ENCODE data around the gene PKIB.

DNA sequence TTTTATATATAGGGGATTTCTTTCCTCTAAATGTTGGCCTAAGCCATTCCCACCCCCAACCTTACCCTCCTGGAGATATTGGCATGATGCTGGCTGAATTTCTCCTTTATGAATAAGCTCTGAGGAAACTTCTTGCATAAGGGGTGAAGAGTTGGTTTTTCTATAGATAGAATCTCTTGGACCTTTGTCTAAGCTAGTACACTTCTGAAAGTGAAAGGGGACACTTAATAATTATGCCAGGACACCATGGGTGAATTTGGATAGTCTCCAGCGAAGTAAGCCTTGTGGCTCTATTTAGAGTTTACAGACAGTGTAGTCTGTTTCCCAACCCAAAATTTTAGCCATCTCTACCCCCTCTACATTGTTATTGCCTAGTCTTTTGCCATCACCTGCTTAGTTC is 142.3 kb downstream of the PKIB start:
- TF ChIP-seq EP300 (IDR thresholded peaks at IDR 0.05), result no peak
- TF ChIP-seq CTCF (IDR thresholded peaks at IDR 0.05), result no peak
- TF ChIP-seq SMC3 (IDR thresholded peaks at IDR 0.05), result no peak
- TF ChIP-seq MYC (IDR thresholded peaks at IDR 0.05; ENCODE audit: borderline replicate concordance, low read length), result no peak
- TF ChIP-seq POLR2AphosphoS2 (conservative IDR thresholded peaks at IDR 0.05; ENCODE audit: low read length), result no peak
- TF ChIP-seq POLR2A (IDR thresholded peaks at IDR 0.05; ENCODE audit: low read length), result no peak
- TF ChIP-seq, protein P1, sequence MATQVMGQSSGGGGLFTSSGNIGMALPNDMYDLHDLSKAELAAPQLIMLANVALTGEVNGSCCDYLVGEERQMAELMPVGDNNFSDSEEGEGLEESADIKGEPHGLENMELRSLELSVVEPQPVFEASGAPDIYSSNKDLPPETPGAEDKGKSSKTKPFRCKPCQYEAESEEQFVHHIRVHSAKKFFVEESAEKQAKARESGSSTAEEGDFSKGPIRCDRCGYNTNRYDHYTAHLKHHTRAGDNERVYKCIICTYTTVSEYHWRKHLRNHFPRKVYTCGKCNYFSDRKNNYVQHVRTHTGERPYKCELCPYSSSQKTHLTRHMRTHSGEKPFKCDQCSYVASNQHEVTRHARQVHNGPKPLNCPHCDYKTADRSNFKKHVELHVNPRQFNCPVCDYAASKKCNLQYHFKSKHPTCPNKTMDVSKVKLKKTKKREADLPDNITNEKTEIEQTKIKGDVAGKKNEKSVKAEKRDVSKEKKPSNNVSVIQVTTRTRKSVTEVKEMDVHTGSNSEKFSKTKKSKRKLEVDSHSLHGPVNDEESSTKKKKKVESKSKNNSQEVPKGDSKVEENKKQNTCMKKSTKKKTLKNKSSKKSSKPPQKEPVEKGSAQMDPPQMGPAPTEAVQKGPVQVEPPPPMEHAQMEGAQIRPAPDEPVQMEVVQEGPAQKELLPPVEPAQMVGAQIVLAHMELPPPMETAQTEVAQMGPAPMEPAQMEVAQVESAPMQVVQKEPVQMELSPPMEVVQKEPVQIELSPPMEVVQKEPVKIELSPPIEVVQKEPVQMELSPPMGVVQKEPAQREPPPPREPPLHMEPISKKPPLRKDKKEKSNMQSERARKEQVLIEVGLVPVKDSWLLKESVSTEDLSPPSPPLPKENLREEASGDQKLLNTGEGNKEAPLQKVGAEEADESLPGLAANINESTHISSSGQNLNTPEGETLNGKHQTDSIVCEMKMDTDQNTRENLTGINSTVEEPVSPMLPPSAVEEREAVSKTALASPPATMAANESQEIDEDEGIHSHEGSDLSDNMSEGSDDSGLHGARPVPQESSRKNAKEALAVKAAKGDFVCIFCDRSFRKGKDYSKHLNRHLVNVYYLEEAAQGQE (IDR thresholded peaks at IDR 0.05), result no peak
- TF ChIP-seq MAX (IDR thresholded peaks at IDR 0.05), result no peak
- TF ChIP-seq ZFP36 (IDR thresholded peaks at IDR 0.05; ENCODE audit: borderline replicate concordance, partially characterized antibody), result no peak
- TF ChIP-seq CBX8 (IDR thresholded peaks at IDR 0.05), result no peak
- no peak for TF ChIP-seq MAFK (IDR thresholded peaks at IDR 0.05; ENCODE audit: partially characterized antibody)
- TF ChIP-seq RAD21 (conservative IDR thresholded peaks at IDR 0.05 in 1 of 2, IDR thresholded peaks at IDR 0.05 in 1 of 2), result no peak
- TF ChIP-seq JUN (IDR thresholded peaks at IDR 0.05), result no peak

Data from A549 (cell line).